H1 (cell line): ENCODE results near the gene COL1A1. TPM values are rescaled to one million over a fixed set of nuclear protein-coding genes. Genes with fewer than 3 reads are reported as not detected.

Source experiments
- CTCF ChIA-PET: fragments of 300-600 bp; sonication (Branson Sonifier 250); formaldehyde crosslinking; loops from one replicate; lab custom pipeline; 2021; ENCODE audit not compliant: partially characterized antibody; lab: Charles Lee
- POLR2A ChIA-PET: fragments of 300-600 bp; sonication (Branson Sonifier 250); formaldehyde crosslinking; loops from one replicate; lab custom pipeline; 2021; ENCODE audit warnings: inconsistent platforms; ENCODE audit not compliant: partially characterized antibody; lab: Charles Lee
- DNase-seq, 2 experiments: peaks; one replicate each; pipeline versions ENCODE4 v3.0.0 to v3.0.0-alpha.2; 2010 to 2022; ENCODE audit warnings: low spot score in 2 of 2, low read depth in 1 of 2, mixed read lengths in 1 of 2
- FAIRE-seq: peaks from 2 replicates; lab custom pipeline; 2011; peaks lifted over from hg19 to GRCh38; lab: Jason Lieb, UNC
- H2AFZ ChIP-seq: 2 replicates; pipeline ENCODE4 v1.8.1; 2012; ENCODE audit warnings: low read length, inconsistent platforms
- H2AK5ac ChIP-seq: 2 replicates; pipeline ENCODE4 v1.6.1; 2013; ENCODE audit warnings: low read depth, low read length
- H2BK120ac ChIP-seq: replicated peaks from 2 replicates; pipeline ENCODE3; 2013; ENCODE audit warnings: low read depth, low read length, inconsistent platforms
- H2BK12ac ChIP-seq: 2 replicates; pipeline ENCODE4 v1.6.1; 2013; ENCODE audit warnings: low read depth, low read length
- H2BK15ac ChIP-seq: 2 replicates; pipeline ENCODE4 v1.6.1; 2013; ENCODE audit warnings: low read length
- H2BK20ac ChIP-seq: 2 replicates; pipeline ENCODE4 v1.6.1; 2013; ENCODE audit warnings: low read length
- H2BK5ac ChIP-seq: 2 replicates; pipeline ENCODE4 v1.6.1; 2013; ENCODE audit warnings: low read depth, low read length
- H3K14ac ChIP-seq: 2 replicates; pipeline ENCODE4 v1.6.1; 2013; ENCODE audit warnings: inconsistent platforms; ENCODE audit not compliant: insufficient read length
- H3K18ac ChIP-seq: 2 replicates; pipeline ENCODE4 v1.6.1; 2013; ENCODE audit warnings: low read length; ENCODE audit errors: extremely low read depth
- H3K23ac ChIP-seq: 2 replicates; pipeline ENCODE4 v1.6.1; 2013; ENCODE audit warnings: inconsistent platforms; ENCODE audit not compliant: insufficient read length
- H3K23me2 ChIP-seq: 2 replicates; pipeline ENCODE4 v1.6.1; 2013; ENCODE audit warnings: low read depth, low read length
- H3K27ac ChIP-seq: 2 replicates; pipeline ENCODE4 v1.6.1; 2011; ENCODE audit warnings: low read depth, low read length, inconsistent platforms
- H3K27me3 ChIP-seq, 4 experiments: replicated peaks in 1 of 4; 1 replicate in 1 of 4; 2 replicates in 3 of 4; pipeline versions ENCODE4 v1.6.1 to v1.8.1; 2011 to 2013; ENCODE audit warnings: low read length in 3 of 4, mild to moderate bottlenecking in 3 of 4, inconsistent platforms in 2 of 4, mixed read lengths in 2 of 4, moderate library complexity in 1 of 4; ENCODE audit not compliant: control insufficient read depth in 3 of 4, insufficient read depth in 3 of 4; ENCODE audit errors: extremely low read depth in 1 of 4
- H3K36me3 ChIP-seq, 4 experiments: 2 replicates each; pipeline versions ENCODE4 v1.6.1 to v1.8.1; 2011 to 2013; ENCODE audit warnings: mild to moderate bottlenecking in 4 of 4, low read length in 3 of 4, moderate library complexity in 2 of 4, control low read depth in 1 of 4, inconsistent platforms in 1 of 4; ENCODE audit not compliant: insufficient read depth in 4 of 4, control insufficient read depth in 2 of 4
- H3K4ac ChIP-seq: replicated peaks from 2 replicates; pipeline ENCODE3; 2013; ENCODE audit warnings: low read length, low read depth, mixed read lengths, inconsistent platforms; ENCODE audit not compliant: insufficient read length
- H3K4me1 ChIP-seq, 4 experiments: replicated peaks in 1 of 4; 1 replicate in 1 of 4; 2 replicates in 3 of 4; pipeline versions ENCODE4 v1.6.1 to v1.8.1; 2011 to 2013; ENCODE audit warnings: low read length in 3 of 4, inconsistent platforms in 2 of 4, mixed read lengths in 1 of 4; ENCODE audit not compliant: insufficient read depth in 4 of 4, control insufficient read depth in 3 of 4
- H3K4me2 ChIP-seq, 2 experiments: 2 replicates each; pipeline versions ENCODE4 v1.6.1 to v1.8.1; 2011 to 2013; ENCODE audit warnings: low read depth in 2 of 2, low read length in 2 of 2, control low read depth in 1 of 2, inconsistent platforms in 1 of 2, mild to moderate bottlenecking in 1 of 2; ENCODE audit not compliant: insufficient read depth in 1 of 2
- H3K4me3 ChIP-seq, 4 experiments: fragments of 200-600, 300-600 bp in 1 of 4; sonication (generic), shearing (Covaris generic), sonication (Bioruptor Twin) in 1 of 4; 2 replicates each; pipeline versions ENCODE4 v1.5.1 to v1.8.1; 2011 to 2016; ENCODE audit warnings: low read length in 4 of 4, low read depth in 3 of 4, control low read depth in 2 of 4, inconsistent platforms in 2 of 4, mild to moderate bottlenecking in 2 of 4, mixed read lengths in 1 of 4, moderate library complexity in 1 of 4; ENCODE audit not compliant: insufficient read depth in 2 of 4; ENCODE audit errors: extremely low read depth in 1 of 4
- H3K56ac ChIP-seq: replicated peaks from 2 replicates; pipeline ENCODE3; 2013; ENCODE audit warnings: low read depth, mild to moderate bottlenecking, mixed read lengths, low read length, inconsistent platforms; ENCODE audit not compliant: insufficient read length
- H3K79me1 ChIP-seq: 2 replicates; pipeline ENCODE4 v1.6.1; 2013; ENCODE audit warnings: low read depth, low read length, control low read depth
- H3K79me2 ChIP-seq, 2 experiments: 2 replicates each; pipeline versions ENCODE4 v1.6.1 to v1.8.1; 2012 to 2013; ENCODE audit warnings: low read length in 2 of 2, mild to moderate bottlenecking in 2 of 2, inconsistent platforms in 1 of 2; ENCODE audit not compliant: insufficient read depth in 2 of 2, control insufficient read depth in 1 of 2
- H3K9ac ChIP-seq, 4 experiments: replicated peaks in 1 of 4; 1 replicate in 1 of 4; 2 replicates in 3 of 4; pipeline versions ENCODE4 v1.6.1 to v1.8.1; 2011 to 2013; ENCODE audit warnings: low read depth in 3 of 4, low read length in 3 of 4, control low read depth in 2 of 4, mild to moderate bottlenecking in 2 of 4, moderate library complexity in 2 of 4, inconsistent platforms in 1 of 4; ENCODE audit errors: extremely low read depth in 1 of 4
- H3K9me3 ChIP-seq, 2 experiments: 2 replicates each; pipeline versions ENCODE4 v1.6.1 to v1.8.1; 2012 to 2013; ENCODE audit warnings: mild to moderate bottlenecking in 2 of 2, moderate library complexity in 2 of 2, control low read depth in 1 of 2, inconsistent platforms in 1 of 2, low read depth in 1 of 2, low read length in 1 of 2, mixed read lengths in 1 of 2; ENCODE audit not compliant: insufficient read depth in 2 of 2
- H4K20me1 ChIP-seq, 2 experiments: replicated peaks in 1 of 2; 2 replicates each; pipeline versions ENCODE3 to v1.8.1; 2011 to 2013; ENCODE audit warnings: inconsistent platforms in 2 of 2, low read length in 2 of 2, mild to moderate bottlenecking in 1 of 2; ENCODE audit not compliant: insufficient read depth in 2 of 2, control insufficient read depth in 1 of 2
- H4K5ac ChIP-seq: 2 replicates; pipeline ENCODE4 v1.6.1; 2013; ENCODE audit warnings: low read length, low read depth, mixed read lengths, inconsistent platforms; ENCODE audit not compliant: insufficient read length
- H4K8ac ChIP-seq: 2 replicates; pipeline ENCODE4 v1.8.0; 2013; ENCODE audit warnings: mild to moderate bottlenecking, moderate library complexity, low read length, inconsistent platforms; ENCODE audit not compliant: insufficient read depth; ENCODE audit errors: extremely low read depth
- H4K91ac ChIP-seq: replicated peaks from 2 replicates; pipeline ENCODE3; 2013; ENCODE audit warnings: low read length, mixed read lengths, inconsistent platforms; ENCODE audit not compliant: insufficient read length
- USF2 ChIP-seq: IDR thresholded peaks from 2 replicates; pipeline ENCODE4 v1.6.1; 2011; ENCODE audit warnings: low read length, improper control_type of control experiment
- WGBS, 2 experiments: shearing (Covaris generic) in 1 of 2; methylation state at CpG; one replicate each; pipeline versions ENCODE4 v1.1.6 to v1.1.7; 2013 to 2015; ENCODE audit warnings: low lambda C conversion rate in 2 of 2, mixed read lengths in 2 of 2, inconsistent platforms in 1 of 2, low coverage in 1 of 2, missing lambda C conversion rate in 1 of 2; ENCODE audit not compliant: insufficient replicate concordance in 2 of 2, insufficient coverage in 1 of 2, insufficient read length in 1 of 2; ENCODE audit errors: extremely low coverage in 1 of 2, missing lambda C conversion rate in 1 of 2; 5-methylcytosine and 5-hydroxymethylcytosine counted together
- polyA plus RNA-seq, 7 experiments: library from polyadenylated mRNA; depleted of rRNA in 3 of 7; stranded (reverse) in 5 of 7; unstranded in 2 of 7; fragments of >200 nt in 5 of 7; fragments of 200-250 nt in 2 of 7; gene quantifications; 1 replicate in 5 of 7; 2 replicates in 1 of 7; 4 replicates in 1 of 7; pipeline versions ENCODE4 v1.2.1 to v1.2.3, GENCODE V29; 2011 to 2013; ENCODE audit warnings: missing spikeins in 2 of 7, mixed read lengths in 2 of 7
- total RNA-seq: library from RNA; stranded (reverse); fragmentation: NEBNext Ultra II Directional; extraction: Animal tissue kit (Norgen Biotek cat#: 25700); gene quantifications from 2 replicates; pipeline ENCODE4 v1.2.1, GENCODE V29; 2021

COL1A1 gene
- total and polyA plus RNA-seq, 2 of the 8 experiments (the other 6 are each of a cell fraction or from before 2014, with no cell fraction given), result 14.1 to 80.4 TPM

- H2BK15ac ChIP-seq, result no peak overlapping the region
- H3K23ac ChIP-seq, result no peak overlapping the region
- H3K9ac ChIP-seq, result no peak overlapping the region
- H3K27ac ChIP-seq, result no peak overlapping the region
- H2AFZ ChIP-seq, result no peak overlapping the region
- H3K4me3 ChIP-seq, result no peak overlapping the region
- H3K4ac ChIP-seq, result no peak overlapping the region
- H3K9me3 ChIP-seq, result no peaks in the 10 kb centered on the region
- no peak overlapping the region for H3K18ac ChIP-seq
- no peak overlapping the region for H4K91ac ChIP-seq
- H2BK12ac ChIP-seq, result no peak overlapping the region
- no peak for FAIRE-seq
- TF ChIP-seq USF2, result no peak
- TF ChIP-seq, all 59 proteins: peak for 0
- H3K56ac ChIP-seq, result no peak overlapping the region
- no peak for DNase-seq
- no peak overlapping the region for H4K5ac ChIP-seq
- peaks cover 3 to 19% (median 12%) of the 10 kb centered on the region in 4 experiments; a peak in 5 of 8 replicates for H3K36me3 ChIP-seq
- H4K8ac ChIP-seq, result no peak overlapping the region
- no peaks in the 10 kb centered on the region; a peak in 1 of 4 replicates for H3K79me2 ChIP-seq
- POLR2A ChIA-PET, result interaction anchor here (1.2 kb wide), 1 partner anchor 10 kb away, joined by 3 read pairs; no protein-coding TSS in a partner anchor
- H3K4me2 ChIP-seq, result no peak overlapping the region
- H3K27me3 ChIP-seq, result no peaks in the 10 kb centered on the region
- no peak overlapping the region for H2BK120ac ChIP-seq
- no peaks in the 10 kb centered on the region; the same call in 1 of the 2 replicates for H3K23me2 ChIP-seq
- H4K20me1 ChIP-seq, result peaks cover 9 to 10% of the 10 kb centered on the region in 2 experiments
- no peak overlapping the region for H2AK5ac ChIP-seq
- no peak overlapping the region for H3K14ac ChIP-seq
- peaks cover 2% of the 10 kb centered on the region; the same call in 1 of the 2 replicates for H3K79me1 ChIP-seq
- 96% methylated on average over 8 of the region's 8 CpGs; no CpG with 5 or more reads in 1 of the 2 experiments for WGBS, 2 experiments
- CTCF ChIA-PET, result interaction anchor here (0.8 to 21.6 kb wide), 7 partner anchors 6 to 155 kb away, joined by 3 to 299 read pairs (median 27); partner anchors contain the start of genes PPP1R9B and SAMD14
- no peak overlapping the region for H2BK20ac ChIP-seq
- H3K4me1 ChIP-seq, result peaks cover 0 to 14% (median 2%) of the 10 kb centered on the region in 4 experiments; a peak in 3 of 7 replicates
- no peak overlapping the region for H2BK5ac ChIP-seq
These were observed 59.7 kb downstream of the COL1A1 start for GRCh38 chr17:50141745-50142110.
